Stimulated activated CD4-positive, alpha-beta T cell treated with anti-CD3 and anti-CD28 coated beads, Interleukin-1b, Interleukin-23, amount 100 ng/mL, for 24 hours (primary cell): Measurements from ENCODE around the gene MAP1S.
"Not testable (repeated sequence)": the region's sequence is repeated elsewhere in the genome, so short reads cannot be mapped to it uniquely, and the experiment has no call there.

ENCODE experiments used
- DNase-seq, 4 experiments: peaks; one replicate each; pipeline ENCODE4 v3.0.0-alpha.2; 2020; ENCODE audit warnings: low read depth in 4 of 4, low spot score in 1 of 4

MAP1S gene

DNA sequence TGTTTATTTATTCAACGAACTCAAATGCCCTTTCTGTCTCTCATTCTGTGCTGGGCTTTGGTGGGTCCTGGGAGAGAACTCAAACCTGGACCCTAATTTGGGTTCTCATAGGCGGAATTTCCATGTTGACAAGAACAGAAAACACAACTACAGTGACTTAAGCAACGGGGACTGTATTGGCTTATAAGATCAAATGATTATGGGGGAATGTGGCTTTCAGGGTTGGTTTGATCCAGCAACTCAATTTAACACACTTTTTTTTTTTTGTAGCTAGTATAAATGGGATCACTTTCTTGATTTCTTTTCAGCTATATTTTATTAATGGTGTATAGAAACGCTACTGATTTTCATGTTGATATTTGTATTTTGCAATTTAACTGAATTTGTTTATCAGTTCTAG lies 41.9 kb downstream of the MAP1S start:
- no peak for DNase-seq

DNA sequence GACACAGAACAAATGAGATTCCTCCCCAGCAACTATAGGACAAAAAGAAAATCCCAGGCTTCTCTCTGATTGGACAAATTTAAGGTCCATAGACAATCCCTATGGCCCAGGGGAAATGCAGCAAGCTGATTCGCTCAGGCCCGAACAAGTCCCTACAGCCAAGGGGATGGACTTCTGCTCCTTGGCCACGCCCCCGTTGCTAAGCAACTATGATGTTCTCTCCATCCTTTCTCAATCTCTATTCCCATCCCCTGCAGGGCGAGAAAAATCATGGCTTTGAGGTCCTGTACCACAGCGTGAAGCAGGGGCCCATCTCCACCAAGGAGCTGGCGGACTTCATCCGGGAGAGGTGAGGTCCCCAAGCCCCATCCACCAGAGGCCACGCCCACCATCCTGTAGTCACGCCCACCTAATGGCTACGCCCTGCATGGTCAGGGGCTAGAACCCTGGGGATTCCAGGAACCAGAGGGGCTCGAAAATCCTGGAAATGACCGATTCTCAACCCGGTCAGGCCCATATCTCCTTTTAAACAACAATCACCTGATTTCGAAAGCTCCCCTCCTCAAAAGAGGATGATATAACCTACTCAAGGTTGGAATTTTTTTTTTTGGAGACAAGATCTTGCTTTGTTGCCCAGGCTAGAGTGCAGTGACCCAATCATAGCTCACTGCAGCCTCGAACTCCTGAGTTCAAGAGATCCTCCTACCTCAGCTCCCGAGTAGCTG lies 43.4 kb downstream of the MAP1S start:
- no peak for DNase-seq

DNA sequence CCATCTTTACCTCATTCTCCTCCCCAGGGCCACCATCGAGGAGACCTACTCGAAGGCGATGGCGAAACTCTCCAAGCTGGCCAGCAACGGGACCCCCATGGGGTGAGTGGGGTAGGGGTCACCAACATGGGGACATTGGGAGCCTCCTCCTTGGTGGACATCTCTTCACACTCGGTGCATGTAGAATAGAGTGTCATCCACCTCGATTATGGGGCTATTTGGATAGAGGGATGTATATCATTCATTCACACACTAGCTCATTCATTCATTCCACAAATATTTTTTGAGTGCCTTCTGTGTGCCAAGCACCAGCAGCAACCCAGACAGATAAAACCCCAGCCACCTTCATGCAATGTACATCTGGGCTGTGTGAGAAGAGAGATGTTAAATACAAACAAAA lies 45.1 kb downstream of the MAP1S start:
- DNase-seq: no peak

DNA sequence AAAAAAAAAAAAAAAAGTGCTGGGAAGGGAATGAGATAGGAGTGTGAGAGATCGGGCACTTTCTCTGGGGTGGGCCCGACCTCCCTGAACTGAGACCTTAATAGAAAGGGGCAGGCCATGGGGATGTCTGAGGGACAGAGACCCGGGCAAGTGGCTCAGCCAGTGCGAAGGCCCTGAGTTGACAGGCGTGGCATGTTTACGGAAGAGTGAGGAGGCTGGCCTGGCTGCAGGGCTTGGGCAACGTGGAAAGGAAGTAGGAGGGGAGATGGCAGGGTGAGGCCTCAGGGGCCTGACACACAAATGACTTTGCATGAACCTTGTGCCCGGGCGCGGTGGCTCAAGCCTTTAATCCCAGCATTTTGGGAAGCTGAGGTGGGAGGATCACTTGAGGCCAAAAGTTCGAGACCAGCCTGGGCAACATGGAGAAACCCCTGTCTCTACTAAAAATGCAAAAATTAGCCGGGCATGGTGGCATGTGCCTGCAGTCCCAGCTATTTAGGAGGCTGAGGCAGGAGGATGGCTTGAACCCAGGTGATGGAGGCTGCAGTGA lies 45.9 kb downstream of the MAP1S start:
- DNase-seq: no peak

DNA sequence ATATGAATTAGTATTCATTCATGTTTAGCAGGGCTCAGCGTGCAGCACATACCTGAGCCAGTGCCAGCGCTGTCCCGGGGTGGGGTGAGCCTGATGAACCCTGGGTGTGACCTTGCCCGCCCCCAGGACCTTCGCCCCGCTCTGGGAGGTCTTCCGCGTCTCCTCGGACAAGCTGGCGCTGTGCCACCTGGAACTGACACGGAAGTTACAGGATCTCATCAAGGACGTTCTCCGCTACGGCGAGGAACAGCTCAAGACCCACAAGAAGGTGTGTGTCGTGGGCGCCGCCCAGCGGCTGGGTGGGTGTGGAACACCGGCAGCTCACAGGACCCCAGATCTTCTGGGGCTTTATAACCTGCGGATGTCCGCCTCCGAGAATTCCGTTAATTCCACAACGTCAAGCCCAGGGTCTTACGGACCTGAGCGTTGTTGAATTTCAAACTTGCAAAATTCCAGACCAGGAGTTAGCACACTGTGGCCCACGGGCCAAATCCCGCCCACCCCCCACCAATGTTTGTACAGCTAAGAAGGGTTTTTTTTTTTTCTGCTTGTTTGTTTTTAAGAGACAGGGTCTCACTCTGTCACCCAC lies 47.4 kb downstream of the MAP1S start:
- no peak for DNase-seq

DNA sequence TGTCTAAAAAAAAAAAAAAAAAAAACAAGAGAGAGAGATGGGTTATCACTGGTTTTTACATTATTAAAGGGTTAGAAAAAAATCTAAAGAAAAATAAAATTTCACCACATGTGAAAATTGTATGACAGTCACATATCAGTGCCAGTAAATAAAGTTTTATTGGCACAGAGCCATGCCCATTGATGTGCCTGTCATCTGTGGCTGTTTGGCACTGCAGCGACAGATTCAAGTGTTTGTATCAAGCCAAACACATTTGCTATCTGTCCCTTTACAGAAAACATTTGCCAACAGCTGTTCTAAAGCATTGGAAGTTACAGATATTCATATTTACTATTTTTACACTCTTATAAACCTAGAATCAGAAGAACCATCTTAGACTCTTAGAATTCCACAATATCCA lies 48.3 kb downstream of the MAP1S start:
- no peak for DNase-seq

DNA sequence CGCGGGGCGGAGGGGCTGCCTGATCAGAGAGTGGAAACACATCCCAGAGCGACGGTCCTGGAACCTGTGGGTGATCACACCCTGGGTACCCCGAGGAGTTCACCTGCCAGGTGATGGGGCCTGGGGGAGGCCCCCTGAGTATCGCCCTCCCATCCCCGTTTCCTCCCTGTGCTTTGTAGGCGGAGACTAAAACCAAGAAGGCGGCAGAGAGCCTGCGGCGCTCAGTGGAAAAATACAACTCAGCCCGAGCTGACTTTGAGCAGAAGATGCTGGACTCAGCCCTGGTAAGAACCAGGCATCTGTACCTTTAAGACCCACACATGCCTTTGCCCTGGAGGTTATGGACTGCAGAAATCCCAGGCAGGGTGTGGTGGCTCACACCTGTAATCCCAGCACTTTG lies 51.3 kb downstream of the MAP1S start:
- DNase-seq: no peak

DNA sequence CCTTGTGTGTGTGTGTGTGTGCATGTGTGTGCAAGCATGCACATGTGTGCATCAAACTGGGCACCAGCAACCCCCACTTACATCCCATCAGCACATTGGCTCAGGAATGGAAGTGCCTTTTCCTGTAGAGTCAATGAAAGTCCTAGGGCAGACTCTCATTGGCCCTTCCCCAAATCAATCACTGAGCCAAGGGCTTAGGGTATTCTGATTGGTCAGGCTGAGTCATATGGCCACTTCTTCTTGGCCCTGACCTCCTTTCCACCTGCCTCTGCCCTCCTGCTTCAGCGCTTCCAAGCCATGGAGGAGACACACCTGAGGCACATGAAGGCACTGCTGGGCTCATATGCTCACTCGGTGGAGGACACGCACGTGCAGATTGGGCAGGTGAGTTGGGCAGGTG lies 52.9 kb downstream of the MAP1S start:
- no peak for DNase-seq

DNA sequence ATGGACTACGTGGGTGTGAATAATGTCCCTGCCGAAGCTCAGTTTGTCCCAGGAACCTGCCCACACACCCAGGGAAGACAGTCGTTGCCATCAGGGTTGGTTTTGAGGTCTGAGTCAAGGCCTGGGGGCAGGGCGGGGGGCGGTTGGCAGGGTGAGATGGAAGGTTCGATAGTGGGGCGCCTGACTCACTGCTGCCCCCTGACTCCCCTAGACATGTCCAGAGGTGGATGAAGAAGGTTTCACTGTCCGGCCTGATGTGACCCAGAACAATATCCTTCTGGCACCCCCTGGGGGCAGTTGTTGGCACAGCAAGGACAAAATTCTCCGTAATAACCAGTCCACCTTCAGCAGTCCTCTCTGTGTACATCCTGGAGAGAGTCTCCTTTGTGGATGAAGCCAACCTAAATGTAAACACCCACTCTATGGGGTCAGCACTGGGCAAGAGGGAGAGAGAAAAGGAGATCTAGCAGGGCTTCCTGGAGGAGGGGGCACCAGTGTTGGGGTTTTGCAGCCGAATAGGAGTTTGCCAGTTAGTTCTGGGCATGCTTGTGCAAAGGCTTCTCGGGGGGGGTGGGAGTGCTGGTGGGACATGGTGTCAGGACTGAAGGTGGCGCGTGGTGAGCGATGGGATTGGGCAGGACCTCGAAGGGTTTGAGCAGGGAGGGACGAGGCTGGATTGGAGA lies 56.1 kb downstream of the MAP1S start:
- peak in 1 of 4 experiments; percentile 35 for DNase-seq

DNA sequence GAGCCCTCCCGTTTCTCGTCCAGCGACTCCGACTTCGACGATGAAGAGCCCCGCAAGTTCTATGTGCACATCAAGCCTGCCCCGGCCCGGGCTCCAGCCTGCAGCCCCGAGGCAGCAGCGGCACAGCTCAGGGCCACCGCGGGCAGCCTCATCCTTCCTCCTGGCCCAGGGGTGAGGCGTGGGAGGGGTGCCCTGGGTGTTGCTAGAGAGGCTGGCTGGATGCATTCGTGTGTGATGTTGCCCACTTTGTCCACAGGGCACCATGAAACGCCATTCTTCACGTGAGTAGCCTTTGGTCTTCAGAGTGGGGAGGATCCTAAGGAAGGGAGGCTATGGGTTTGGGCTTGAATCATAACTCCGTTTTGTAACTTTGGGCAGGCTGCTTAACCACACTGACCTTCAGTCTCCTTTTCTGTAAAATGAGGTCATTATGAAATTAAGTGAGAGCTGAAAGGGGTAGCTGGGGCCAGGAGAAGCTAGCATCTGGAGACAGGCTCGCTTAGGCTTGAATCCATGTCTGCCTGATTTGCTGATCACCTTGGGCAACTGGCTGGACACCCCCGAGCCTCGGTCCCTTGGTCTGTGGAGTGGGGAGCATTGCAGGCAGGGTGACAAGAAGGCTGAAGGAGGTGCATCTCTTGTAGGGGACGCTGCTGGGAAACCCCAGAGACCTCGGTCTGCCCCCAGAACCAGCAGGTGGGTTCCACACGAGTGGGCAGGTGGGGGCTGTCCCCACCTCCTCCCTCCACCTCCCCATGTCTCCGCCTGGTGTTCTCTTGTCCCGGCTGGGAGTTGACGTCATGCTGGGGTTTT lies 56.9 kb downstream of the MAP1S start:
- DNase-seq: no peak

DNA sequence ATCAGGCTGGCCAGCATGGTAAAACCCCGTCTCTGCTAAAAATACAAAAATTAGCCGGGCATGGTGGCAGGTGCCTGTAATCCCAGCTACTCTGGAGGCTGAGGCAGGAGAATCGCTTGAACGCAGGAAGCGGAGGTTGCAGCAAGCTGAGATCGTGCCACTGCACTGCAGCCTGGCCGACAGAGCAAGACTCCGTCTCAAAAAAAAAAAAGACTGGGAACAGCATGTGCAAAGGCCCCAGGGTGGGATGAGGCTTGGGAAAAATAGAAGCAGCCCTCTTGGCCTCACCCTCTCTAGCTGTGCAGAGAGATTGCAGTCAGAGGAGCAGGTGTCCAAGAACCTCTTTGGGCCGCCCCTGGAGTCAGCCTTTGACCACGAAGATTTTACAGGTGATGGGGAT lies 58.6 kb downstream of the MAP1S start:
- not testable (repeated sequence) for DNase-seq

DNA sequence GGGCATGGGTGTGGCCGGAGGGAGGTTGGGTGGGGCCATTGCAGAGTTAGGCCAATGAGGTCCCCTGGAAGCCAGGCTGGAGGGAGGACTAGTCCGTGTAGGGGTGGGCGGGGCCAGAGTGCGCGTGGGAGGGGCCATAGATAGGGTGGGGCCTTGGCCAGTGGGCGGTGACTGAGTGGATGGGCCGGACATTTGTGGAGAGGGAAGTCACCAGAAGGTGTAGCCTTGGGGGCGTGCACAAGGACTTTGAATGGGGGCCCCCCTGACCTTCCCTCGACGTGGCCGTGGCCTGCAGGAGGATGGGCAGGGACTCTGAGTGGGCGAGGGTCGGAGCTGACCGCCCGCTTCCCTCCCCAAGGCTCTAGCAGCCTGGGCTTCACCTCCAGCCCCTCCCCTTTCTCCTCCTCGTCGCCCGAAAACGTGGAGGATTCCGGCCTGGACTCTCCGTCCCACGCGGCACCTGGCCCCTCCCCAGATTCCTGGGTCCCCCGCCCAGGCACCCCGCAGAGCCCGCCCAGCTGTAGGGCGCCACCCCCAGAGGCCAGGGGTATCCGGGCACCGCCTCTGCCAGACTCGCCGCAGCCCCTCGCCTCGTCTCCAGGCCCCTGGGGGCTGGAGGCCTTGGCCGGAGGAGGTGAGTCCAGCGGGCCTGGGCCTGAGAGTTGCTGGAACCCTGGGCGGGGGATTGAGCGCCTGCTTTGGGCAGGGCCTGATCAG lies 59.1 kb downstream of the MAP1S start:
- peak in 3 of 4 experiments; percentile 28 to 48 (median 31) for DNase-seq

DNA sequence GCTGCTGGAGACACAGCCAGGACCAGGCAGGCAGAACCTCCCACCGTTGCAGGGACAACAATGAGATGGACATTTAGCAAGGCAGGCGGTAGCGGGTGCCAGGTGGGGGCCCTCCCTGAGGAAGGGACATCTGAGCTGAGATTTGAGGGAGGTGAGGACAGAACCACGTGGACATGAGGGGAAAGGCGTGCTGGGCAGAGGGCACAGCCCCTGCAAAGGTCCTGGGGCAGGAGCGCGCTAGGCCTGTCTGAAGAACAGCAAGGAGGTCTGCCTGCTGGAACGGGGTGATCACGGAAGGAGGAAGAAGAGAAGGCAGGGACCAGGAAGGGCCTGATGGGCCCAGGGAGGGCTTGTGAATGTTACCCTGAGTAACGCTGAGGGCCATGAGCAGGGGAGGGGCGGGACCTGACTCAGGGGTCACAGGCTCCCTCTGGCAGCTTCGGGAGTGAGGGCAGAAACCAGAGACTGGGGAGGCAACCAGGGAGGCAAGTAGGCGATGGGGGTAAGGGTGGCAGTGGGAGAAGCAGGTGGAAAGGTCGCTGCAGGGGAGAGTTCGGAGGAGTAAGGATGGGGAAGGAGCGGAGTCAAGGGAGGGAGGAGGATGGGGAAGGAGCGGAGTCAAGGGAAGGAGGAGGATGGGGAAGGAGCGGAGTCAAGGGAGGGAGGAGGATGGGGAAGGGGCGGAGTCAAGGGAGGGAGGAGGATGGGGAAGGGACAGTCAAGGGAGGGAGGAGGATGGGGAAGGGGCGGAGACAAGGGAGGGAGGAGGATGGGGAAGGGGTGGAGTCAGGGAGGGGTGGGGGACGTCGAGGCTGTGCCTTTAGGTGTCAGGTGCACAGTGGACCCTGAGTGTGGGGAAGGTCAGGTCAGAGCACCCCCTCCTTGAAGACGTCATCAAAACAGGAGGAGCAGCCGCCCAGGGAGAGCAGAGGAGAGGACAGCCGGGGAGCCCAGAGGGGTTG lies 60.0 kb downstream of the MAP1S start:
- DNase-seq: no peak

DNA sequence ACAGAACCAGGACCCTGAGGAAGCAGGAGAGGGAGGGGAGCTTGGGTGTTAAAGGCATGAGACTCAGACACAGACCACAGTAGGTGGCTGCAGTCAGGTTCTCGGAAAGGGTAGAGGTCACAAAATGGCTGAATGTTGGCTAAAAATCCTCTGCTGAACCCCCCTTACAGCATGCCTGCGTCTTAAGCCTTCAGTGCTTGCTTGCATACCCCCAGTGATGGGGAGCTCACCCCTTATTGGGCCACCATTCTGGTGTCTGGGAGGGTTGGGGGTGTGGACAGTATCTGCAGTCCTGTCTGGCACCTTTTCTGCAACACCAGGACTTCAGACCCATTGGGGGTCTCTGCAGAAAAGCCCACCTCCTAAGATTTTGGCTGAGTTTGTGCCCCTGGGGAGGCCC lies 61.5 kb downstream of the MAP1S start:
- DNase-seq: no peak

DNA sequence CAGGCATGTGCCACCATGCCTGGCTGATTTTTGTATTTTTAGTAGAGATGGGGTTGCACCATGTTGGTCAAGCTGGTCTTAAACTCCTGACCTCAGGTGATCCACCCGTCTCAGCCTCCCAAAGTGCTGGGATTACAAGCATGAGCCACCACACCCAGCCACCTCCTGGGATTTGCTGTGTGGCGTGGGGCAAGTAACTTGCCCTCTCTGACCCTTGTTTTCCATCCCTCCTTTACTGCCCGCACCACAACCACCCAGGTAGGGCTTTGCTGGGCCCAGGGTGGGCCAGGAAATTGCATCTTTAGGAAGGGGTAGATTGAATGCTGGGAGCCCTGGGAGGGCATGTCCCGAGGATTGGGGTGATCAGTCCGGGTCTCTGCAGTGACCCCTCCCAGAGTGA lies 64.4 kb downstream of the MAP1S start:
- DNase-seq: not testable (repeated sequence)
